ENCODE data around the gene STIP1. TPM values are rescaled to one million over a fixed set of nuclear protein-coding genes. Genes with fewer than 3 reads are reported as not detected.

STIP1 gene
- polyA plus RNA-seq, 1 donor from 2014 or later: 161 TPM

- peak overlapping the region; percentile 9 for H3K9ac ChIP-seq (ENCODE audit: low read length)
- no peak overlapping the region for H2AFZ ChIP-seq (ENCODE audit: low read depth, low read length)
- H3K36me3 ChIP-seq (ENCODE audit: insufficient read depth, low read length): no peaks in the 10 kb centered on the region
- no peaks in the 10 kb centered on the region for H3F3A ChIP-seq (ENCODE audit: insufficient read depth, low read length, poor library complexity, severe bottlenecking)
- no peaks in the 10 kb centered on the region for H3K9me2 ChIP-seq (ENCODE audit: insufficient read depth, low read length)
- H4K20me1 ChIP-seq (ENCODE audit: insufficient read depth): no peaks in the 10 kb centered on the region
- TF ChIP-seq SMC3 (conservative IDR thresholded peaks at IDR 0.05; ENCODE audit: poor library complexity) (no peak), TAF1 (IDR thresholded peaks at IDR 0.05; ENCODE audit: low read depth) (no peak), REST (IDR thresholded peaks at IDR 0.05; ENCODE audit: borderline replicate concordance) (no peak)
- no peaks in the 10 kb centered on the region for H3K9me3 ChIP-seq (ENCODE audit: low read length)
- no peak overlapping the region for H3K27ac ChIP-seq (ENCODE audit: low read length)
- no peaks in the 10 kb centered on the region for H3K79me2 ChIP-seq (replicated peaks; ENCODE audit: insufficient read depth, low read length)
- H3K4me3 ChIP-seq (ENCODE audit: low read length): no peak overlapping the region
- no peaks in the 10 kb centered on the region for H3K27me3 ChIP-seq (ENCODE audit: insufficient read depth, low read depth, low read length)
- H3K4me2 ChIP-seq (ENCODE audit: low read length): no peak overlapping the region
Observed at GRCh38 chr11:64144587-64145472, 41.1 kb upstream of the STIP1 start.

GRCh38 chr11:64146036-64146955, 39.7 kb upstream of the STIP1 start:
- H3K9me3 ChIP-seq (ENCODE audit: low read length): no peaks in the 10 kb centered on the region
- H3K36me3 ChIP-seq (ENCODE audit: insufficient read depth, low read length): no peaks in the 10 kb centered on the region
- H2AFZ ChIP-seq (ENCODE audit: low read depth, low read length): no peak overlapping the region
- H3K4me2 ChIP-seq (ENCODE audit: low read length): no peak overlapping the region
- H3K27ac ChIP-seq (ENCODE audit: low read length): no peak overlapping the region
- H3K27me3 ChIP-seq (ENCODE audit: insufficient read depth, low read depth, low read length): no peaks in the 10 kb centered on the region
- no peaks in the 10 kb centered on the region for H3K79me2 ChIP-seq (replicated peaks; ENCODE audit: insufficient read depth, low read length)
- TF ChIP-seq CTCF (IDR thresholded peaks at IDR 0.05; ENCODE audit: poor library complexity, severe bottlenecking): peak; percentile 54
- no peak for TF ChIP-seq POLR2AphosphoS5 (IDR thresholded peaks at IDR 0.05)
- no peak for TF ChIP-seq REST (IDR thresholded peaks at IDR 0.05; ENCODE audit: borderline replicate concordance)
- peak; percentile 14 for TF ChIP-seq RAD21 (conservative IDR thresholded peaks at IDR 0.05)
- H4K20me1 ChIP-seq (ENCODE audit: insufficient read depth): no peaks in the 10 kb centered on the region
- no peak overlapping the region for H3K9ac ChIP-seq (ENCODE audit: low read length)
- H3K9me2 ChIP-seq (ENCODE audit: insufficient read depth, low read length): no peaks in the 10 kb centered on the region
- no peaks in the 10 kb centered on the region for H3F3A ChIP-seq (ENCODE audit: insufficient read depth, low read length, poor library complexity, severe bottlenecking)
- H3K4me3 ChIP-seq (ENCODE audit: low read length): no peak overlapping the region
